IMR-90 (cell line): ENCODE data around the gene TTC28. TPM values are rescaled to one million over a fixed set of nuclear protein-coding genes. Genes with fewer than 3 reads are reported as not detected.

ENCODE experiments used
- ATAC-seq: fragments of 200-7000 bp; cut with Tn5 transposase; 2 replicates; pipeline ENCODE4 v1.9.1; 2020; ENCODE audit warnings: low read depth, mild to moderate bottlenecking, moderate library complexity
- BruUV-seq: library from RNA; stranded (reverse); fragments of 400-500 nt; replicated peaks from 2 replicates; lab custom pipeline; 2021; lab: Mats Ljungman, UMichigan
- CTCF ChIA-PET: fragments of 300-600 bp; formaldehyde crosslinking; extraction: SDS; loops from one replicate; lab custom pipeline; 2021; ENCODE audit warnings: antibody characterized with exemption; lab: Yijun Ruan, JAX
- POLR2A ChIA-PET: fragments of 300-600 bp; sonication (Branson Sonifier 250); formaldehyde crosslinking; loops from one replicate; lab custom pipeline; 2022; ENCODE audit warnings: antibody characterized with exemption; ENCODE audit not compliant: unreplicated experiment; lab: Charles Lee
- DNase-seq: peaks from one replicate; pipeline ENCODE4 v3.0.0; 2013
- H2AFZ ChIP-seq: replicated peaks from 2 replicates; pipeline ENCODE3; 2013; ENCODE audit warnings: low read length, mild to moderate bottlenecking; ENCODE audit not compliant: poor library complexity
- H2AK5ac ChIP-seq: 2 replicates; pipeline ENCODE4 v1.6.1; 2013; ENCODE audit warnings: low read depth, low read length, inconsistent platforms
- H2AK9ac ChIP-seq: replicated peaks from 2 replicates; pipeline ENCODE3; 2013; ENCODE audit warnings: mild to moderate bottlenecking, low read depth, low read length, moderate library complexity; ENCODE audit not compliant: poor library complexity
- H2BK120ac ChIP-seq: 2 replicates; pipeline ENCODE4 v1.6.1; 2013; ENCODE audit warnings: low read depth, low read length, inconsistent platforms
- H2BK15ac ChIP-seq: 3 replicates; pipeline ENCODE4 v1.6.1; 2013; ENCODE audit warnings: low read depth, low read length, inconsistent platforms
- H2BK20ac ChIP-seq: 2 replicates; pipeline ENCODE4 v1.6.1; 2013; ENCODE audit warnings: low read depth, mild to moderate bottlenecking, inconsistent platforms, low read length, moderate library complexity
- H2BK5ac ChIP-seq: 2 replicates; pipeline ENCODE4 v1.6.1; 2013; ENCODE audit warnings: mild to moderate bottlenecking, low read depth, low read length, inconsistent platforms; ENCODE audit not compliant: poor library complexity, severe bottlenecking
- H3K14ac ChIP-seq: replicated peaks from 2 replicates; pipeline ENCODE4 v1.6.1; 2013; ENCODE audit warnings: low read depth, low read length, inconsistent platforms
- H3K18ac ChIP-seq: 2 replicates; pipeline ENCODE4 v1.6.1; 2013; ENCODE audit warnings: low read depth, low read length, control low read depth
- H3K23ac ChIP-seq: 2 replicates; pipeline ENCODE4 v1.6.1; 2013; ENCODE audit warnings: low read depth, low read length, inconsistent platforms
- H3K27ac ChIP-seq: 2 replicates; pipeline ENCODE4 v1.5.1; 2013; ENCODE audit warnings: mild to moderate bottlenecking, control low read depth, low read length; ENCODE audit not compliant: insufficient read depth
- H3K27me3 ChIP-seq: 2 replicates; pipeline ENCODE4 v1.6.1; 2013; ENCODE audit warnings: low read length; ENCODE audit not compliant: control insufficient read depth, insufficient read depth
- H3K36me3 ChIP-seq: 2 replicates; pipeline ENCODE4 v1.6.1; 2013; ENCODE audit warnings: low read length, mixed read lengths; ENCODE audit not compliant: control insufficient read depth, insufficient read depth
- H3K4ac ChIP-seq: 2 replicates; pipeline ENCODE4 v1.6.1; 2013; ENCODE audit warnings: low read depth, low read length, inconsistent platforms
- H3K4me1 ChIP-seq: 2 replicates; pipeline ENCODE4 v1.6.1; 2013; ENCODE audit warnings: low read length, mixed read lengths; ENCODE audit not compliant: control insufficient read depth, insufficient read depth
- H3K4me2 ChIP-seq: 2 replicates; pipeline ENCODE4 v1.6.1; 2013; ENCODE audit warnings: low read depth, mild to moderate bottlenecking, control low read depth, low read length, moderate library complexity
- H3K4me3 ChIP-seq: 2 replicates; pipeline ENCODE4 v1.5.1; 2013; ENCODE audit warnings: low read depth, mild to moderate bottlenecking, control low read depth, low read length, moderate library complexity; ENCODE audit not compliant: insufficient read depth
- H3K56ac ChIP-seq: 2 replicates; pipeline ENCODE4 v1.6.1; 2013; ENCODE audit warnings: low read length, inconsistent platforms; ENCODE audit not compliant: insufficient read depth; ENCODE audit errors: extremely low read depth
- H3K79me1 ChIP-seq, 2 experiments: 2 replicates each; pipeline ENCODE4 v1.6.1; 2013; ENCODE audit warnings: low read length in 2 of 2, inconsistent platforms in 1 of 2, low read depth in 1 of 2
- H3K9ac ChIP-seq: 2 replicates; pipeline ENCODE4 v1.6.1; 2013; ENCODE audit warnings: low read depth, low read length, control low read depth
- H3K9me1 ChIP-seq: 2 replicates; pipeline ENCODE4 v1.6.1; 2013; ENCODE audit warnings: low read length, inconsistent platforms; ENCODE audit not compliant: insufficient read depth
- H3K9me3 ChIP-seq: 2 replicates; pipeline ENCODE4 v1.6.1; 2013; ENCODE audit warnings: low read length; ENCODE audit not compliant: control insufficient read depth, insufficient read depth
- H4K20me1 ChIP-seq: 2 replicates; pipeline ENCODE4 v1.6.1; 2013; ENCODE audit warnings: low read length, inconsistent platforms; ENCODE audit not compliant: insufficient read depth
- H4K5ac ChIP-seq: 2 replicates; pipeline ENCODE4 v1.6.1; 2013; ENCODE audit warnings: mild to moderate bottlenecking, low read depth, low read length, control low read depth
- H4K8ac ChIP-seq, 2 experiments: 2 replicates each; pipeline ENCODE4 v1.6.1; 2013; ENCODE audit warnings: low read depth in 2 of 2, low read length in 2 of 2, control low read depth in 1 of 2, inconsistent platforms in 1 of 2
- H4K91ac ChIP-seq: 2 replicates; pipeline ENCODE4 v1.6.1; 2013; ENCODE audit warnings: low read depth, low read length, inconsistent platforms; ENCODE audit not compliant: insufficient read depth
- BHLHE40 ChIP-seq: fragments of 150-350 bp; IDR thresholded peaks from 2 replicates; pipeline ENCODE4 v1.6.1; 2016; ENCODE audit warnings: mild to moderate bottlenecking, low read depth, low read length
- FOS ChIP-seq: fragments of 150-350 bp; IDR thresholded peaks from 2 replicates; pipeline ENCODE4 v1.6.1; 2016; ENCODE audit warnings: low read depth, low read length
- MAFK ChIP-seq: IDR thresholded peaks from 2 replicates; pipeline ENCODE4 v1.6.1; 2012; ENCODE audit warnings: low read depth, low read length, improper control_type of control experiment
- SMC3 ChIP-seq: fragments of 150-350 bp; IDR thresholded peaks from 2 replicates; pipeline ENCODE4 v1.6.1; 2016; ENCODE audit warnings: low read depth, mild to moderate bottlenecking, antibody characterized with exemption, low read length, moderate library complexity
- WGBS, 2 experiments: methylation state at CpG; one replicate each; pipeline versions ENCODE4 v1.1.5 to v1.1.7; 2013; ENCODE audit warnings: missing lambda C conversion rate in 2 of 2; ENCODE audit not compliant: insufficient read length in 1 of 2; ENCODE audit errors: extremely low coverage in 2 of 2; 5-methylcytosine and 5-hydroxymethylcytosine counted together
- dilution Hi-C: fragments of 300-500 bp; cut with HindIII; formaldehyde crosslinking; loops from one replicate; pipeline ENCODE4 v1.14.3; 2018; ENCODE audit warnings: low sequenced_read_pairs; ENCODE audit not compliant: unreplicated experiment
- in situ Hi-C: fragments of 300-500 bp; cut with MboI; formaldehyde crosslinking; loops from 3 replicates; pipeline ENCODE4 v1.14.3; 2019; ENCODE audit warnings: low sequenced_read_pairs, inconsistent platforms, mixed read lengths
- intact Hi-C: fragments of 100-400 bp; cut with micrococcal nuclease; formaldehyde crosslinking; loops from 2 replicates; pipeline ENCODE4 v1.10.0; 2022
- polyA plus RNA-seq, 3 experiments: library from polyadenylated mRNA; depleted of rRNA; stranded (reverse); fragments of >200 nt; gene quantifications; 2 replicates each; pipeline ENCODE4 v1.2.3, GENCODE V29; 2012; ENCODE audit warnings: low replicate concordance in 1 of 3
- total RNA-seq: library from RNA; depleted of rRNA; stranded (reverse); fragments of >200 nt; gene quantifications from 2 replicates; pipeline ENCODE4 v1.2.3, GENCODE V29; 2012

The TTC28 gene
- total and polyA plus RNA-seq, 2 of the 4 experiments (the other 2 are of a cell fraction) = 5.6 to 13.3 TPM

GRCh38 chr22:28283068-28283654 is 396.5 kb downstream of the TTC28 start:
- no peak overlapping the region for H4K91ac ChIP-seq
- dilution Hi-C loops = no loop called here
- no peaks in the 10 kb centered on the region for H3K9me3 ChIP-seq
- no peak overlapping the region for H2AK9ac ChIP-seq
- no peak overlapping the region for H2BK15ac ChIP-seq
- intact Hi-C loops = no loop called here
- 0 out of 2 replicates have a peak, but pooled peaks have one; percentile 19 for ATAC-seq
- peaks cover 6% of the 10 kb centered on the region; the same call in 1 of the 2 replicates for H3K9me1 ChIP-seq
- in situ Hi-C loops = no loop called here
- no peak overlapping the region for H4K8ac ChIP-seq
- H3K56ac ChIP-seq = no peak overlapping the region
- TF ChIP-seq MAFK = peak; percentile 16; the same call in 1 of the 2 replicates
- no peak for TF ChIP-seq SMC3
- TF ChIP-seq BHLHE40 = no peak
- no peak for TF ChIP-seq FOS
- H3K9ac ChIP-seq = no peak overlapping the region
- H2BK20ac ChIP-seq = no peak overlapping the region
- WGBS, 2 experiments = no CpG with 5 or more reads among the region's 2 CpGs
- H4K5ac ChIP-seq = no peak overlapping the region
- H3K23ac ChIP-seq = no peak overlapping the region
- CTCF ChIA-PET = interaction anchor here (0.7 kb wide), 1 partner anchor 953 kb away, joined by 3 read pairs; no protein-coding TSS in a partner anchor
- H3K4ac ChIP-seq = no peak overlapping the region
- POLR2A ChIA-PET = no interaction called here
- no peaks in the 10 kb centered on the region for H3K27me3 ChIP-seq
- no peak overlapping the region for H3K18ac ChIP-seq
- peak; percentile 52 for DNase-seq
- H3K4me3 ChIP-seq = no peak overlapping the region
- peaks cover 6% of the 10 kb centered on the region for H3K4me1 ChIP-seq
- no peak overlapping the region for H2AFZ ChIP-seq
- no TSS peak for BruUV-seq
- no peak overlapping the region for H3K4me2 ChIP-seq
- no peak overlapping the region for H2BK120ac ChIP-seq
- H4K20me1 ChIP-seq = no peaks in the 10 kb centered on the region; the same call in 1 of the 2 replicates
- no peaks in the 10 kb centered on the region for H3K36me3 ChIP-seq
- no peak overlapping the region for H2BK5ac ChIP-seq
- no peak overlapping the region for H3K27ac ChIP-seq
- H2AK5ac ChIP-seq = no peak overlapping the region
- H3K14ac ChIP-seq = no peak overlapping the region
- H3K79me1 ChIP-seq = peaks cover 3% of the 10 kb centered on the region in 2 experiments; a peak in 2 of 4 replicates
